ENCODE data around the gene FGFBP3. TPM values are rescaled to one million over a fixed set of nuclear protein-coding genes. Genes with fewer than 3 reads are reported as not detected.

The FGFBP3 gene
- total RNA-seq, 2 donors from 2014 or later = 1.7 to 1.8 TPM

DNA sequence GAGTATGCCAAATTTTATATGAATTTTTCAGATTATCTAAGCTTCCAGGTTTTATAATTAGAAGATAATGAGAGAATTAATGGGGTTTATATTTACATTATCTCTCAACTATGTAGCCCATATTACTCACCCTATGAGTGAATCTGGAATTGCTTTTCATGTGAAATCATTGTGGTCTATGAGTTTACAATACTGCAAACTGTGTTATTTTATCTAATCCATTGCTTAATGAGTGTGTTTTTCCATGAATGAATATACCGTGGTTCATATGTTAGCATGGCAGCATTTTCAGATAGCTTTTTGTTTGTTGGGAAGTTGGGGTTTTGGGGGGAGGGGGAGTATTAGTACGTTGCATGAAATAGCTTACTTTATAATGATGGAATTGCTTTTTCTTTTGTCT, 44.5 kb downstream of the FGFBP3 start:
- Mint-ChIP-seq H3K36me3 (ENCODE audit: low read depth) (no peaks in the 10 kb centered on the region), H3K4me3 (no peak overlapping the region)
- ATAC-seq = no peak

DNA sequence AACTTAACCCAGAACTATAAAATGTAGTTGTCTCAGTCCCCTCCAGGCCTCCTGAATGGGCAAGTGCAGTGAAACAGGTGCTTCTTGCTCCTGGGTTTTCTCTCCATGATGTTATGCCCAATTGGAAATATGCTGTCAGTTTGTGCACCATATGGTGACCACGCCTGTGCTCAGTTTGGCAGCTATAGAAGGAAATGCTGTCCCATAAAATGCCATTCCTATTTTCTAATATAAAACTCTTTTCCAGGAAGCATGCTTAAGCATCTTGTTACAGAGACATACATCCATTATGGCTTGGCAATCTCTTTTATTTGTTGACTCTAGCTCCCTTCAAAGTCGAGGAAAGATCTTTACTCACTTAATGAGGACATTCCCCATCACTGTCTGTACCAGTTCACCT, 45.2 kb downstream of the FGFBP3 start:
- ATAC-seq (no peak), DNase-seq (no peak)
- no peaks in the 10 kb centered on the region for H3K27me3 Mint-ChIP-seq
- H3K36me3 Mint-ChIP-seq (ENCODE audit: low read depth) = no peaks in the 10 kb centered on the region
- H3K9me3 ChIP-seq (ENCODE audit: control insufficient read depth, low read length, poor library complexity, severe bottlenecking) = no peaks in the 10 kb centered on the region
- peaks cover 3% of the 10 kb centered on the region for H3K4me1 Mint-ChIP-seq
- no peak overlapping the region for H3K27ac Mint-ChIP-seq
- no peak overlapping the region for H3K4me3 Mint-ChIP-seq

More for the DNA sequence above, 44.5 kb downstream of the FGFBP3 start:
- Mint-ChIP-seq H3K27me3 (no peaks in the 10 kb centered on the region), H3K4me1 (peaks cover 3% of the 10 kb centered on the region), H3K27ac (no peak overlapping the region)
- no peak for DNase-seq
- H3K9me3 ChIP-seq (ENCODE audit: control insufficient read depth, low read length, poor library complexity, severe bottlenecking) = no peaks in the 10 kb centered on the region

DNA sequence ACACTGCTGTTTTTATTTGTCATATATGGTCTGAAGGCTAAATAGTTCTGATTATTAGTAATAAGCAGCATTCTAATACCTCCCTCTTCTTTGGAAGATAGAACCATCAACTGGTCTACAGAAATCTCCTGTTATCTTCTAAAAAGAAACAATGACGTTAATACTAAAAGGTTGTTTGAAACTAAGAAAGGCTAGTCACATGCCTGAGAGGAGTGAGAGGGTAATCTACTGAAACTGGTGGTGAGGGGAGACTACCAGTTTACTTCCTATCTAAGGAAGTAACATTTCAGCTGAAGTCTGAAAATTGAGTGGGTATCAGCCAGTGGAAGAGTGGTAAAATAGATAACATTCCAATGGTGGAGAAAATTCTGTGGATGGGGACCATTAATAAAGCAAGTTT, 48.4 kb downstream of the FGFBP3 start:
- H3K9me3 ChIP-seq (ENCODE audit: control insufficient read depth, low read length, poor library complexity, severe bottlenecking) = no peaks in the 10 kb centered on the region
- Mint-ChIP-seq H3K4me1 (peaks cover 2% of the 10 kb centered on the region), H3K27me3 (no peaks in the 10 kb centered on the region), H3K4me3 (no peak overlapping the region), H3K36me3 (ENCODE audit: low read depth) (peaks cover 5% of the 10 kb centered on the region), H3K27ac (no peak overlapping the region)
- no peak for ATAC-seq
- DNase-seq = no peak

DNA sequence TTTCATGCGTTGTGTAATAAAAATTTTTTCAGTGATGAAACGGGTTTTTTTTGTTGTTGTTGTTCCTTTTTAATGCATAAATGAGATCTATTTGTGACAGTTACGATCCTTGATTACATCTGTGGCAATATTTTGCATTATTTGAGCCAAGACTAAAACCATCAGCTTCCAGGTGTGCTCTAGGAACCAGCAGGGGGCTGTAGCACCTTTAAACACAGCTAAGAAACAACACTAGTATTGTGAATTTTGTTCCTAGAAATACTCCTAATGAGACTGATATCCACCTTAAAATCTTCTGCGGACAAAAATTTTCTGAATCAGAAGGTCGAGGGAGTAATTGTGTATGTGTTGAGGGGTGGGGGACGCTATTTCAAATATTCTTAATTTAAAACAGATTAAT, 52.6 kb downstream of the FGFBP3 start:
- Mint-ChIP-seq H3K4me3 (no peak overlapping the region), H3K4me1 (peaks cover 2% of the 10 kb centered on the region), H3K27ac (no peak overlapping the region), H3K36me3 (ENCODE audit: low read depth) (peaks cover 5% of the 10 kb centered on the region), H3K27me3 (no peaks in the 10 kb centered on the region)
- no peak for DNase-seq
- no peaks in the 10 kb centered on the region for H3K9me3 ChIP-seq (ENCODE audit: control insufficient read depth, low read length, poor library complexity, severe bottlenecking)
- ATAC-seq = no peak

Other genes starting within 250 kb of the FGFBP3 start
- gene TNKS2, start 111.1 kb downstream of the FGFBP3 start, total RNA-seq = 10 to 100 TPM; 43.4 to 50.6 TPM
- 10 to 100 TPM; 66.8 to 68.9 TPM for gene BTAF1, start 14.3 kb upstream of the FGFBP3 start, total RNA-seq

Data from T-helper 17 cell (primary cell).